G401 (cell line): ENCODE data around the gene PRMT9. TPM values are rescaled to one million over a fixed set of nuclear protein-coding genes. Genes with fewer than 3 reads are reported as not detected.

Experiments used
- DNase-seq: peaks from one replicate; pipeline ENCODE4 v3.0.0-alpha.2; 2015; ENCODE audit warnings: low spot score
- in situ Hi-C: cut with HindIII; loops from 2 replicates; pipeline ENCODE4 v1.10.0; 2016; ENCODE audit warnings: low sequenced_read_pairs, mixed read lengths
- total RNA-seq: library from RNA; depleted of rRNA; stranded (reverse); fragments of >200 nt; shearing (Covaris generic); gene quantifications from 2 replicates; pipeline ENCODE4 v1.2.3, GENCODE V29; 2014

Gene PRMT9
- total RNA-seq, 1 experiment from 2014 or later, result 10.5 TPM

GRCh38 chr4:147629783-147630730, 53.9 kb downstream of the PRMT9 start:
- no peak for DNase-seq
- in situ Hi-C loops, result no loop called here

GRCh38 chr4:147628415-147628814, 55.5 kb downstream of the PRMT9 start:
- no peak for DNase-seq
- in situ Hi-C loops, result no loop called here

- DNase-seq, result no peak
- in situ Hi-C loops, result no loop called here
Measured at GRCh38 chr4:147626903-147627302, 57.1 kb downstream of the PRMT9 start.

GRCh38 chr4:147625733-147626132, 58.2 kb downstream of the PRMT9 start:
- in situ Hi-C loops, result no loop called here
- no peak for DNase-seq

GRCh38 chr4:147620315-147620714, 63.6 kb downstream of the PRMT9 start:
- DNase-seq, result no peak
- in situ Hi-C loops, result no loop called here

GRCh38 chr4:147617841-147618691, 65.9 kb downstream of the PRMT9 start:
- DNase-seq, result peak; percentile 36
- in situ Hi-C loops, result no loop called here

- DNase-seq, result peak; percentile 98
Measured at GRCh38 chr4:147617173-147617840, 66.7 kb downstream of the PRMT9 start, which contains the start of gene TMEM184C. TMEM184C (plus strand) TSS chr4:147617397; CDS start chr4:147617957, 560 bp downstream.

GRCh38 chr4:147616849-147617172, 67.2 kb downstream of the PRMT9 start:
- DNase-seq, result no peak
- in situ Hi-C loops, result no loop called here

More at GRCh38 chr4:147617173-147617840, 66.7 kb downstream of the PRMT9 start, which contains the start of gene TMEM184C:
- in situ Hi-C loops, result no loop called here

GRCh38 chr4:147610686-147611085, 73.3 kb downstream of the PRMT9 start:
- in situ Hi-C loops, result no loop called here
- DNase-seq, result no peak

GRCh38 chr4:147607471-147607870, 76.5 kb downstream of the PRMT9 start:
- no peak for DNase-seq
- in situ Hi-C loops, result no loop called here

GRCh38 chr4:147605499-147605898, 78.5 kb downstream of the PRMT9 start:
- no peak for DNase-seq
- in situ Hi-C loops, result no loop called here

- no peak for DNase-seq
- in situ Hi-C loops, result no loop called here
Measured at GRCh38 chr4:147599769-147600168, 84.2 kb downstream of the PRMT9 start.

- in situ Hi-C loops, result no loop called here
- DNase-seq, result no peak
Measured at GRCh38 chr4:147599206-147599605, 84.8 kb downstream of the PRMT9 start.

- in situ Hi-C loops, result no loop called here
Measured at GRCh38 chr4:147597561-147597960, 86.4 kb downstream of the PRMT9 start.

GRCh38 chr4:147596981-147597380, 87.0 kb downstream of the PRMT9 start:
- no peak for DNase-seq
- in situ Hi-C loops, result no loop called here

More at GRCh38 chr4:147597561-147597960, 86.4 kb downstream of the PRMT9 start:
- no peak for DNase-seq

- in situ Hi-C loops, result no loop called here
- DNase-seq, result no peak
Measured at GRCh38 chr4:147596377-147596776, 87.6 kb downstream of the PRMT9 start.

GRCh38 chr4:147594578-147594977, 89.4 kb downstream of the PRMT9 start:
- no peak for DNase-seq
- in situ Hi-C loops, result no loop called here

- DNase-seq, result no peak
- in situ Hi-C loops, result no loop called here
Measured at GRCh38 chr4:147594107-147594506, 89.9 kb downstream of the PRMT9 start.

GRCh38 chr4:147591106-147591505, 92.9 kb downstream of the PRMT9 start:
- in situ Hi-C loops, result no loop called here

More at GRCh38 chr4:147591106-147591505, 92.9 kb downstream of the PRMT9 start:
- no peak for DNase-seq
